ENCODE results near the gene PTPN4. TPM values are rescaled to one million over a fixed set of nuclear protein-coding genes. Genes with fewer than 3 reads are reported as not detected.

The PTPN4 gene
- total and polyA plus RNA-seq, 2 of the 13 experiments (the other 11 are each of a cell fraction or from before 2014, with no cell fraction given), result 20.3 to 34.6 TPM

DNA sequence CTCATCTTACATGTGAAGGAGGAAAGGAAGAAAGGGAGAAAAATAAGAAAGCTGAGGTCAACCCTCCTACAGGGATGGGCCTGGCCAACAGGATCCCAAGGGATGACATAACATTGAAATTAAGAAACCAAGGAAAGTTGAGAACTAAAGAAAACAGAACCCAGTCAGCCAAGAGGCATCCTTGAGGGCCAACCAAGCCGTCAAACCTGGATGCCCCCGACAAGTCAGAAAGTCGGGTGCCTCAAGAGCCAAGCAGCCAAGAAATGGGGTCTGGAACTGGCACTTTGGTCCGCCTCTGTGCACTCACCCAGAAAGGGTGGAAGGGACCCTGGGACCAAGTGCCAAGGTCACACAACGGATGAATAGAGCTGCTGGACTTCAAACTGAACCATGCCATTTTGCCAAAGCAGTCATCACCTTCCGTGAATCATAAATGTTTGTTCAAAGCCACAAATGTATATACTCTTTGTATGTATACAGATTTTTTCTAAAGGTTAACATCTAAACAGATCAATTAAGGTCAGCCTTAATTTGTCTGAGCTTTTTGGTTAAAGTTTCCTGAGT, 27.0 kb upstream of the PTPN4 start (continued):
- TF ChIP-seq TEAD2 (CRISPR knock-in tag; IDR thresholded peaks at IDR 0.05) (no peak), SMAD3 (CRISPR knock-in tag; IDR thresholded peaks at IDR 0.05) (no peak), ZNF850 (CRISPR knock-in tag; conservative IDR thresholded peaks at IDR 0.05) (no peak), KAT7 (CRISPR knock-in tag; IDR thresholded peaks at IDR 0.05; ENCODE audit: borderline replicate concordance) (no peak), FOXO1 (CRISPR knock-in tag; IDR thresholded peaks at IDR 0.05) (0 out of 2 replicates have a peak, but pooled peaks have one; percentile 9), SRSF1 (optimal IDR thresholded peaks at IDR 0.05; ENCODE audit: low read depth, low read length) (no peak), ZSCAN12 (CRISPR knock-in tag; IDR thresholded peaks at IDR 0.05) (no peak), CBFB (CRISPR knock-in tag; IDR thresholded peaks at IDR 0.05) (no peak), GMEB2 (CRISPR knock-in tag; IDR thresholded peaks at IDR 0.05; ENCODE audit: low read depth) (no peak), TBX3 (IDR thresholded peaks at IDR 0.05; ENCODE audit: borderline replicate concordance) (no peak), EP300 (IDR thresholded peaks at IDR 0.05; ENCODE audit: low read depth in 2 of 2, low read length in 2 of 2) (0 out of 4 replicates have a peak, but pooled peaks of 1 of the 2 experiments have one; percentile 18), EP300 (CRISPR knock-in tag; IDR thresholded peaks at IDR 0.05; ENCODE audit: borderline replicate concordance) (no peak), SYNCRIP (IDR thresholded peaks at IDR 0.05; ENCODE audit: insufficient read depth, low read depth, low read length) (no peak), MYNN (CRISPR knock-in tag; IDR thresholded peaks at IDR 0.05; ENCODE audit: low read depth) (no peak), ZNF329 (CRISPR knock-in tag; IDR thresholded peaks at IDR 0.05; ENCODE audit: low read depth) (no peak), ETV5 (CRISPR knock-in tag; IDR thresholded peaks at IDR 0.05; ENCODE audit: borderline replicate concordance) (peak; percentile 12; the same call in 1 of the 2 replicates), PAWR (CRISPR knock-in tag; IDR thresholded peaks at IDR 0.05; ENCODE audit: borderline replicate concordance) (no peak), ZNF775 (CRISPR knock-in tag; IDR thresholded peaks at IDR 0.05; ENCODE audit: borderline replicate concordance) (no peak), ZFP82 (CRISPR knock-in tag; IDR thresholded peaks at IDR 0.05; ENCODE audit: borderline replicate concordance) (no peak), GFI1 (CRISPR knock-in tag; IDR thresholded peaks at IDR 0.05; ENCODE audit: borderline replicate concordance) (no peak), TRIM24 (CRISPR knock-in tag; IDR thresholded peaks at IDR 0.05) (no peak), NR2F2 (IDR thresholded peaks at IDR 0.05; ENCODE audit: borderline replicate concordance, low read depth) (no peak), MBNL3 (CRISPR knock-in tag; conservative IDR thresholded peaks at IDR 0.05) (no peak), FOSL1 (CRISPR knock-in tag; IDR thresholded peaks at IDR 0.05; ENCODE audit: borderline replicate concordance) (no peak)
- TF ChIP-seq, protein P1, sequence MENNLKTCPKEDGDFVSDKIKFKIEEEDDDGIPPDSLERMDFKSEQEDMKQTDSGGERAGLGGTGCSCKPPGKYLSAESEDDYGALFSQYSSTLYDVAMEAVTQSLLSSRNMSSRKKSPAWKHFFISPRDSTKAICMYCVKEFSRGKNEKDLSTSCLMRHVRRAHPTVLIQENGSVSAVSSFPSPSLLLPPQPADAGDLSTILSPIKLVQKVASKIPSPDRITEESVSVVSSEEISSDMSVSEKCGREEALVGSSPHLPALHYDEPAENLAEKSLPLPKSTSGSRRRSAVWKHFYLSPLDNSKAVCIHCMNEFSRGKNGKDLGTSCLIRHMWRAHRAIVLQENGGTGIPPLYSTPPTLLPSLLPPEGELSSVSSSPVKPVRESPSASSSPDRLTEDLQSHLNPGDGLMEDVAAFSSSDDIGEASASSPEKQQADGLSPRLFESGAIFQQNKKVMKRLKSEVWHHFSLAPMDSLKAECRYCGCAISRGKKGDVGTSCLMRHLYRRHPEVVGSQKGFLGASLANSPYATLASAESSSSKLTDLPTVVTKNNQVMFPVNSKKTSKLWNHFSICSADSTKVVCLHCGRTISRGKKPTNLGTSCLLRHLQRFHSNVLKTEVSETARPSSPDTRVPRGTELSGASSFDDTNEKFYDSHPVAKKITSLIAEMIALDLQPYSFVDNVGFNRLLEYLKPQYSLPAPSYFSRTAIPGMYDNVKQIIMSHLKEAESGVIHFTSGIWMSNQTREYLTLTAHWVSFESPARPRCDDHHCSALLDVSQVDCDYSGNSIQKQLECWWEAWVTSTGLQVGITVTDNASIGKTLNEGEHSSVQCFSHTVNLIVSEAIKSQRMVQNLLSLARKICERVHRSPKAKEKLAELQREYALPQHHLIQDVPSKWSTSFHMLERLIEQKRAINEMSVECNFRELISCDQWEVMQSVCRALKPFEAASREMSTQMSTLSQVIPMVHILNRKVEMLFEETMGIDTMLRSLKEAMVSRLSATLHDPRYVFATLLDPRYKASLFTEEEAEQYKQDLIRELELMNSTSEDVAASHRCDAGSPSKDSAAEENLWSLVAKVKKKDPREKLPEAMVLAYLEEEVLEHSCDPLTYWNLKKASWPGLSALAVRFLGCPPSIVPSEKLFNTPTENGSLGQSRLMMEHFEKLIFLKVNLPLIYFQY (CRISPR knock-in tag; IDR thresholded peaks at IDR 0.05; ENCODE audit: borderline replicate concordance), result no peak
- TF ChIP-seq, protein P2, sequence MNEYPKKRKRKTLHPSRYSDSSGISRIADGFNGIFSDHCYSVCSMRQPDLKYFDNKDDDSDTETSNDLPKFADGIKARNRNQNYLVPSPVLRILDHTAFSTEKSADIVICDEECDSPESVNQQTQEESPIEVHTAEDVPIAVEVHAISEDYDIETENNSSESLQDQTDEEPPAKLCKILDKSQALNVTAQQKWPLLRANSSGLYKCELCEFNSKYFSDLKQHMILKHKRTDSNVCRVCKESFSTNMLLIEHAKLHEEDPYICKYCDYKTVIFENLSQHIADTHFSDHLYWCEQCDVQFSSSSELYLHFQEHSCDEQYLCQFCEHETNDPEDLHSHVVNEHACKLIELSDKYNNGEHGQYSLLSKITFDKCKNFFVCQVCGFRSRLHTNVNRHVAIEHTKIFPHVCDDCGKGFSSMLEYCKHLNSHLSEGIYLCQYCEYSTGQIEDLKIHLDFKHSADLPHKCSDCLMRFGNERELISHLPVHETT (CRISPR knock-in tag; conservative IDR thresholded peaks at IDR 0.05), result no peak

Data from HepG2 (cell line).